Vagina (tissue), 2 donors: ENCODE measurements around the gene PRDM16. TPM values are rescaled to one million over a fixed set of nuclear protein-coding genes. Genes with fewer than 3 reads are reported as not detected.

Experiments used
- DNase-seq, 2 donors: peaks; one replicate each; pipeline ENCODE4 v3.0.0-alpha.2; 2017; ENCODE audit errors: extremely low spot score in 2 of 2
- H3K27ac ChIP-seq: fragments of 200-600 bp; sonication (generic); one replicate; pipeline ENCODE4 v1.5.1; 2019
- H3K27me3 ChIP-seq: fragments of 200-600 bp; sonication (generic); one replicate; pipeline ENCODE4 v1.5.1; 2019
- H3K36me3 ChIP-seq, 2 donors: fragments of 200-600 bp; sonication (generic); one replicate each; pipeline ENCODE4 v1.5.1; 2017 to 2019
- H3K4me1 ChIP-seq: fragments of 200-600 bp; sonication (generic); one replicate; pipeline ENCODE4 v1.5.1; 2019
- H3K4me3 ChIP-seq, 2 donors: fragments of 200-600 bp; sonication (generic); 1 replicate in 1 of 2; 2 replicates in 1 of 2; pipeline ENCODE4 v1.5.1; 2016 to 2019
- H3K9me3 ChIP-seq: fragments of 200-600 bp; sonication (generic); one replicate; pipeline ENCODE4 v1.5.1; 2019
- POLR2A ChIP-seq, 2 donors: fragments of 450-650 bp; IDR thresholded peaks; one replicate each; pipeline ENCODE4 v1.6.1; 2017; ENCODE audit warnings: antibody characterized with exemption in 2 of 2, mild to moderate bottlenecking in 2 of 2, moderate library complexity in 2 of 2
- POLR2AphosphoS5 ChIP-seq, 2 donors: sonication (generic); formaldehyde crosslinking; IDR thresholded peaks; one replicate each; pipeline ENCODE4 v1.9.0; 2017; ENCODE audit warnings: antibody characterized with exemption in 2 of 2, mild to moderate bottlenecking in 2 of 2, low read depth in 1 of 2; ENCODE audit not compliant: insufficient read depth in 1 of 2
- intact Hi-C: fragments of 100-400 bp; cut with DNase I; formaldehyde crosslinking; loops from one replicate; pipeline ENCODE4 v1.15.1; 2023
- total RNA-seq: library from RNA; depleted of rRNA; stranded (reverse); fragments of >200 nt; gene quantifications from one replicate; pipeline ENCODE4 v1.2.3, GENCODE V29; 2016
- TF ChIP-seq, protein P1 (sequence below), 3 experiments: fragments of 450-650 bp in 2 of 3; fragments of 200-600 bp in 1 of 3; sonication (generic) in 1 of 3; IDR thresholded peaks; one replicate each; pipeline ENCODE4 v1.5.1; 2017 to 2019; ENCODE audit warnings: antibody characterized with exemption in 3 of 3, mild to moderate bottlenecking in 2 of 3, moderate library complexity in 2 of 3

Gene PRDM16
- total RNA-seq, 1 donor from 2014 or later: 3.9 TPM

DNA sequence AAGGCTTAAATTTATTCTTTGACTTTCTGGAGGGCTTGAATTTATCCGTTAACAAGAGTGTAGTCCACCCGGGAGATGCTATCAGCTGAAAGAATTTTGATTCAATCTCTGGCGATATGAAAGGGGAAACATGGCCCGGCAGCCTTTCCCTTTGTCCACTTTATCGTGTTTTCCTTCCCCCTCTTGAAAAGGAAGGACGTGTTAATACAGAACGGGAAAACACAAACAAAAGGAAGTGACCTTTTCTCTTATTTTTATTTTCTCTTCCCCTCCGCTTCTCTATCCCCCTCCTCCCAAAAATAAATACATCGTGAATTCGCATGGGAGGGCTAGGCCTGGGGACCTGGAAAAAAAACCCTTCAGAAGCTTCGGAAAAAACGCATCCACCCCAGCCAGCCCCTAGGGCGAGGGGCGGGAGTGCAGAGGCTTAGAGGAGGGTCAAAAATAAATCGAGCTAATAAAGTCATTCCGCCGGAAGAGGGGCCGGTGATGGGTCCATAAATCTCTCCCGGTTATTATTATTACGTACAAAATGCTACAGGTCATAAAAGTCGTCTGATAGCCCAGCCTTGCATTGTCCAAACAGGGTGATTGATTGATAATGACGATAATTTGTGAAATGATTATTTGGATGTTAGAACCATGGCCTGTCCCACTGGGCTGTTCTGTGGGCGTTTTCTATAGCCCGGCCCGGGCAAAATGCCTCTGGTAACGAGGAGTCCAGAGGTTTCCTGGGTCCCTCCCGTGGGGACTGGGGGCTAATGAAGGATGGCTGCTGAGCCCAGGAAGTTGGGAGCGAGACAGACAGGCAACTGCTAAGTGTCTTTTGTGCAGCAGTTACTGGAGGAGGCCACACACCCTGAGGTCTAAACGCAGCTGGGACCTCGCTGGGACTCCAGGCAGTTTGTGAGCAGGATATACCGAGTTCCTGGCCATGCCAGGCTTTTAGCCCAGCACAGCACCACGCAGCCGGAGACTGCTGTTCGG, 179.4 kb downstream of the PRDM16 start:
- intact Hi-C loops: no loop called here
- no peak for DNase-seq
- H3K4me1 ChIP-seq: no peaks in the 10 kb centered on the region
- H3K36me3 ChIP-seq: no peaks in the 10 kb centered on the region
- no peak overlapping the region for H3K4me3 ChIP-seq
- TF ChIP-seq POLR2AphosphoS5 (IDR thresholded peaks at IDR 0.05; ENCODE audit: insufficient read depth in 1 of 2, low read depth in 1 of 2) (no peak), POLR2A (IDR thresholded peaks at IDR 0.05) (no peak)
- TF ChIP-seq, protein P1, sequence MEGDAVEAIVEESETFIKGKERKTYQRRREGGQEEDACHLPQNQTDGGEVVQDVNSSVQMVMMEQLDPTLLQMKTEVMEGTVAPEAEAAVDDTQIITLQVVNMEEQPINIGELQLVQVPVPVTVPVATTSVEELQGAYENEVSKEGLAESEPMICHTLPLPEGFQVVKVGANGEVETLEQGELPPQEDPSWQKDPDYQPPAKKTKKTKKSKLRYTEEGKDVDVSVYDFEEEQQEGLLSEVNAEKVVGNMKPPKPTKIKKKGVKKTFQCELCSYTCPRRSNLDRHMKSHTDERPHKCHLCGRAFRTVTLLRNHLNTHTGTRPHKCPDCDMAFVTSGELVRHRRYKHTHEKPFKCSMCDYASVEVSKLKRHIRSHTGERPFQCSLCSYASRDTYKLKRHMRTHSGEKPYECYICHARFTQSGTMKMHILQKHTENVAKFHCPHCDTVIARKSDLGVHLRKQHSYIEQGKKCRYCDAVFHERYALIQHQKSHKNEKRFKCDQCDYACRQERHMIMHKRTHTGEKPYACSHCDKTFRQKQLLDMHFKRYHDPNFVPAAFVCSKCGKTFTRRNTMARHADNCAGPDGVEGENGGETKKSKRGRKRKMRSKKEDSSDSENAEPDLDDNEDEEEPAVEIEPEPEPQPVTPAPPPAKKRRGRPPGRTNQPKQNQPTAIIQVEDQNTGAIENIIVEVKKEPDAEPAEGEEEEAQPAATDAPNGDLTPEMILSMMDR (IDR thresholded peaks at IDR 0.05): no peak
- no peak overlapping the region for H3K27ac ChIP-seq
- H3K27me3 ChIP-seq: no peaks in the 10 kb centered on the region
- H3K9me3 ChIP-seq: no peaks in the 10 kb centered on the region

DNA sequence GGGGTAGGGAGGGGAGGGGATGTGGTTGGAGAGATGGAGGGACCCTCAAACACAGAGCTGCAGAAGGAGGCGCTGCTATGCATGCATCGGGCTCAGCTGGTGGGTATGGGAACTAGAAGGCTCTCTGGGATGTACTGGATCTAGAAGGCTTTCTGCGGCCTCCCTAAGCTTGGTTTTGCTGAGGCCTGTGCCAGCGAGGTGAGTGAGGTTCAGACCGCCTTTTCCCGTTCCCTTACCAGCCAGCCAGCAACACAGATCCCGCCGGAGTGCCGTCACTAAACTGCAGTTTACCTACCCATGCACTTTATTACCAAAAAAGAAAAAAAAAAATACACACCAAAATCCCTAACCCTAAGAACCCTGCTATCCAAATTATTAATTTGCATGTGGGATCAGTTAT, 180.2 kb downstream of the PRDM16 start:
- TF ChIP-seq POLR2AphosphoS5 (IDR thresholded peaks at IDR 0.05; ENCODE audit: insufficient read depth in 1 of 2, low read depth in 1 of 2) (no peak), POLR2A (IDR thresholded peaks at IDR 0.05) (no peak)
- TF ChIP-seq, protein P1 (IDR thresholded peaks at IDR 0.05): no peak
- H3K9me3 ChIP-seq: no peaks in the 10 kb centered on the region
- no peak overlapping the region for H3K4me3 ChIP-seq
- H3K4me1 ChIP-seq: no peaks in the 10 kb centered on the region
- no peak for DNase-seq
- intact Hi-C loops: no loop called here
- no peaks in the 10 kb centered on the region for H3K27me3 ChIP-seq
- no peak overlapping the region for H3K27ac ChIP-seq
- no peaks in the 10 kb centered on the region for H3K36me3 ChIP-seq

DNA sequence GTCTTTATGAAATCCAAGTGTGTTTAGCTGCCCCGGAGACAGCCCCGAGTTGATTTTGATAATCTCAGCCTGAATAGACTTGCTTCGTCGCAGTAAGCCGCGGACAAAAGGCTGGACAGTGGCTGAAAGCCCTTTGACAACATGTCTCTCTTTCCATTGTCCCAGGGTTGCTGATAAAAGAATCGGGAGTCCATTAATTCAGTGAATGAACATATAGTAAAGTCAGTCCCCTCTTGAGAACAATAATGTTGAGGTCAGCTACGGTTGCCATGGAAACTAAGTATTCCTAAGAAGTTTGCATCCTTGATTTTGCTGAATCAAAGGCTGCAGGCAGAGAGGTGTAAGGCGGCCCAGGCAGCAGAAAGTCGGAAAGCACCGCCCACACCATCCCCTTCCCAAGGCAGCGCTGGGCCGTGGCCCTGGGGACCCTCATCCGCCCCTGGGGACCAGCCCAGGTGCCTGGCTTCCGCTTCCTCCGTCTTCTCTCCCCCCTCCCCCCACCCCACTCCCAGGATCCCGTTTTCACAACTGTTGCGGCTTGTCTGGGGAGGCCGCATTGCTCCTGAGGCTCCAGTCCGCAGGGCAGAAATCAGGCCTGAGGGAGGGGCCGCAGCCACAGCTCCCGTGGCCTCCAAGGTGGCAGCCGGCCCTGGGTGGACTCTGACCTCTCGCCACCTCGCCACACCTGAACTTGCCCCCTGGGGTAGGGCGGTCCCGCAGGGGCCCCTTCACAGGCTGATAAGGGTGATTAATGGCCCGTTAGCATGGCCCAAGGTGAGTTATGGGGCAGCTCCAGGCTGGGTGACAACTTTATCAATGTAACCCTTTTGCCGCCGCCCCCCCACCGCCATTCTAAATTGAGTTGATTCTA, 180.9 kb downstream of the PRDM16 start:
- TF ChIP-seq, protein P1 (IDR thresholded peaks at IDR 0.05): no peak
- TF ChIP-seq POLR2AphosphoS5 (IDR thresholded peaks at IDR 0.05; ENCODE audit: insufficient read depth in 1 of 2, low read depth in 1 of 2) (no peak), POLR2A (IDR thresholded peaks at IDR 0.05) (no peak)

DNA sequence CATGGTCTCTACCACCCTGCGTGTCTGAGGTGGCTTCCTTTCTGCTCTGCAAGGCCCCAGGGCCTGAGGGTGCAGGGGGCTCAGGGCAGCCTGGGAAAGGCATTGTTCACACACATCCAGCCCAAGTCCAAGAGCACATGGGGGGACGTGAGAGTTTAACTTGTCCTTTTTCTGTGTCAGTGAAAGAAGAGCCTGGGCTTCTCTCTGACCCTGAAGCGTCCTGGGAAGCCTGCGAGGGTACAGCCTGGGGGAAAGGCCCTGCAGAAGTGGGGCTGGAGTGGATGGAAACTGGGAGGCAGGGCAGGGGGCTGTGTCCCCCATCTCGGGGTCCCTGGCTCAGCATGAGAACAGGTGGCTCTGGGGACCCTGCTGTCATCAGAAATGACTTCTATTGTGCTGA, 181.6 kb downstream of the PRDM16 start:
- Histone ChIP-seq H3K36me3 (no peaks in the 10 kb centered on the region), H3K4me3 (no peak overlapping the region), H3K27ac (no peak overlapping the region), H3K9me3 (no peaks in the 10 kb centered on the region), H3K4me1 (no peaks in the 10 kb centered on the region), H3K27me3 (no peaks in the 10 kb centered on the region)
- TF ChIP-seq POLR2AphosphoS5 (IDR thresholded peaks at IDR 0.05; ENCODE audit: insufficient read depth in 1 of 2, low read depth in 1 of 2) (no peak), POLR2A (IDR thresholded peaks at IDR 0.05) (no peak)
- TF ChIP-seq, protein P1 (IDR thresholded peaks at IDR 0.05): no peak
- intact Hi-C loops: no loop called here
- DNase-seq: no peak

More for the DNA sequence above, 180.9 kb downstream of the PRDM16 start:
- Histone ChIP-seq H3K4me3 (no peak overlapping the region), H3K27ac (no peak overlapping the region), H3K36me3 (no peaks in the 10 kb centered on the region), H3K9me3 (no peaks in the 10 kb centered on the region), H3K4me1 (no peaks in the 10 kb centered on the region), H3K27me3 (no peaks in the 10 kb centered on the region)
- DNase-seq: no peak
- intact Hi-C loops: no loop called here
